22Rv1 (cell line): Measurements from ENCODE around the gene PSMA6.

ENCODE experiments used
- ZFX ChIP-seq: fragments of 450-650 bp; IDR thresholded peaks from 2 replicates; pipeline ENCODE4 v1.6.1; 2017; ENCODE audit warnings: antibody characterized with exemption, borderline replicate concordance
- TF ChIP-seq, protein P1 (sequence below): fragments of 450-650 bp; IDR thresholded peaks from 2 replicates; pipeline ENCODE4 v1.5.1; 2017; ENCODE audit warnings: mild to moderate bottlenecking

DNA sequence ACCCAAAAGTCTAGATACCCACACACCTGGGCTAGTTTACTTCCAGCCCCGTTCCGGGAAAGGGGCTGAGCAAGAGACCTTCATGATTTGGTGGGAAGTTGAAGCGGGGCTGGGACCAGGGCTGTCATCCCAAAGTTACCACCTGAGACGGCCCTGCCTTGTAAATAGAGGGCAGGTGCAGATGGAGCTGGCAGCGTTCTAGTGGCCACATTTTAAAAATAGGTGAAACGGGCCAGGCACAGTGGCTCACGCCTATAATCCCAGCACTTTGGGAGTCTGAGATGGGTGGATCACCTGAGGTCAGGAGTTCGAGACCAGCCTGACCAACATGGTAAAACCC, 68.9 kb downstream of the PSMA6 start:
- TF ChIP-seq, protein P1, sequence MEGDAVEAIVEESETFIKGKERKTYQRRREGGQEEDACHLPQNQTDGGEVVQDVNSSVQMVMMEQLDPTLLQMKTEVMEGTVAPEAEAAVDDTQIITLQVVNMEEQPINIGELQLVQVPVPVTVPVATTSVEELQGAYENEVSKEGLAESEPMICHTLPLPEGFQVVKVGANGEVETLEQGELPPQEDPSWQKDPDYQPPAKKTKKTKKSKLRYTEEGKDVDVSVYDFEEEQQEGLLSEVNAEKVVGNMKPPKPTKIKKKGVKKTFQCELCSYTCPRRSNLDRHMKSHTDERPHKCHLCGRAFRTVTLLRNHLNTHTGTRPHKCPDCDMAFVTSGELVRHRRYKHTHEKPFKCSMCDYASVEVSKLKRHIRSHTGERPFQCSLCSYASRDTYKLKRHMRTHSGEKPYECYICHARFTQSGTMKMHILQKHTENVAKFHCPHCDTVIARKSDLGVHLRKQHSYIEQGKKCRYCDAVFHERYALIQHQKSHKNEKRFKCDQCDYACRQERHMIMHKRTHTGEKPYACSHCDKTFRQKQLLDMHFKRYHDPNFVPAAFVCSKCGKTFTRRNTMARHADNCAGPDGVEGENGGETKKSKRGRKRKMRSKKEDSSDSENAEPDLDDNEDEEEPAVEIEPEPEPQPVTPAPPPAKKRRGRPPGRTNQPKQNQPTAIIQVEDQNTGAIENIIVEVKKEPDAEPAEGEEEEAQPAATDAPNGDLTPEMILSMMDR: no peak
- TF ChIP-seq ZFX: no peak
